CD4-positive, alpha-beta T cell treated with Interferon gamma for 1 hour (primary cell): ENCODE measurements around the gene DYSF.

Experiments
- DNase-seq: peaks from one replicate; pipeline ENCODE4 v3.0.0-alpha.2; 2020

The DYSF gene

DNA sequence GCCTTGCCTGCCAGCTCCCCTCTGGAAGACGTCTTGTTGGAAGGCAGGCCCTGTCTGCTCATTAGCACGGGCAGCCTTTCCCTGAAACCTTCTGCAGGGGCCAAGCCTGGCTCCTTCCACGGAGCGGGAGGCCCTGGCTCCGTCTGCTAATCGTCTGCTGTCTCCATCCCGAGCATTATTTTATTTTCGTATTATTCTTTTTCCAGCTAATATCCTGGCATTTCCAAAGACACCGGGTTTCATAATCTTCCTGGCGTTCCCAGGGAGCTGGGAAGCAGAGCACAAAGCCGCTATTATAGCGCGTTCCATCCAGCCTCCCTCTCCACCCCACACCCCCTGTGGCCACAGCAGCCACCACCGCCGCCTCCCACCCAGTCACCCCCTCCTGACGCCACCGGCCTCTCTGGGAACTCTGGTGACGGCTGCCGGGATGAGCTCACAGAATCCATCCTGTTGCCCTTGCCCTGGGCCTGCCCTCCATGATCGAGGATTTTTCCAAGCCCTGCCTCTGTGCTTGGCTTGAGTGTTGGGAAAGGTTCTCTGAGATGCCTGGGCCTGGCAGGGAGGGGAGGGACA, 125.5 kb downstream of the DYSF start:
- no peak for DNase-seq

DNA sequence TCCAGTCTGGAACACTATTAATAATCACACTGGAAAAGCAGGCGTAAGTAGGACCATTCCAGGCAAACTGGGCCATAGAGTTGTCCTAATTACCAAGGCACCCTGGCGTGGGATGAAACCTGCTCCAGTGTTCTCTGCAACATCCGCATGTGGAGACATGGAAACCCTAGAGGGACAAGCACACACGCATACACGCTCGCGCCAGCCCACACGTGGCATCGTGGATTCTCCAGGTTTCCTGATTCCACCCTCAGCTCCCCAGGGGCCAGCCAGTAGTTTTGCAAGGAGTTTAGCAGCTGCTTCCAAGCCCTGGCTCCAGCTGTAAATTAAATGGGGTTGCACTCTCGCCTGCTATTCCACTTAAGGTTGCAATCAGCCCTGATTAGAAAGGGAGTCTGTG, 127.7 kb downstream of the DYSF start:
- no peak for DNase-seq

- DNase-seq, result no peak
These were observed 130.5 kb downstream of the DYSF start for GRCh38 chr2:71583876-71584275.

DNA sequence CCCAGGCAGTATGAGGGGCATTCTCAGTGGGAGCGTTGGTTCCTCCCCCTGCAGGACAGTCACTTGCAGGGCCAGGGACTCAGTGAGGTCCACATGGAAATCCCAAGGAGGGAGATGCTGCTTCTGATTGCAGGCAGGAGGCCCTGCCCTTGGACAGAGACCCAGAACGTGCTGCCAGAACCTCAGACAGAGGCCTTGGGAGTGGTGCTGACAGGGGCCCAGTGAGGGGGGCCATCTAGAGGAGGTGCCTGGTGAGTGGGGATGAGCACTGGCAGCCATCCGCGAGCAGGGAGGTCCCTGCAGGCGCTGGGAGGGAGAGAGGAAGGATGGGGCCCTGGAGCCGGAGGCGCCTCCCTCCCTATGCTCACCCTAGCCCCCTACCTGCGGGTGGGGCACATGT, 133.1 kb downstream of the DYSF start:
- no peak for DNase-seq

GRCh38 chr2:71587509-71588073, 134.2 kb downstream of the DYSF start:
- no peak for DNase-seq

DNA sequence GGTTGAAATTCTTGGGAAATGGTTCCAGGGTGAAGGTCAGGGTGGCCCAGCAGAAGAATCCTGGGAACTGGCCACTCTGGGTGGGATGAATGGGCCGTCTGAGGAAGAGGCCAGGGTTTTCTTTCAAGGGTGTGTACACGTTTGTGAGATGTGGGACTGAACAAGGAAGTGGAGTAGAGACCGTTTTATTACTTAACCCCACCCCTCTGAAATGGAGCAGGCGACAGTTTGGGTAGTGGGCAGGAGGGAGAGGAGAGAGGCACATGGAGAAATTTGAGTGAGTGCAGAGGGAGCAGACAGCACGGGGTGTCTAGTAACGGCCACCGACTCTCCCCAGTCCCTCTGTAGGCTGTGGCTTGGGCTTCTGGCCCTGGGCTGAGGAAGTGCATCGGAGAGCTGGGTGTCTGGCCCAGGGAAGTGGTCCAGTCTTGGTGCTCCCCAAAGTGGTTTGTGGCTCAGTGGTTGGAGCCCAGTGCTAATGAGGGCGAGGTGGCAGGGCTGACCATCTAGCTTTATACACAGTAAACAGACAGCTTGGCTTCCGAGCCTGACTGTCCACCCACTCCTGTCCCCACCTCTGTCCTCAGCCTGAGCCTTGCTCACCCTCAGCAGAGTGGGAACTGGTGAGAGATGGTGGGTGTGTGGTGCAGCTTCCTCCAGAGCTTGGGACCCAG, 135.3 kb downstream of the DYSF start:
- DNase-seq, result no peak

DNA sequence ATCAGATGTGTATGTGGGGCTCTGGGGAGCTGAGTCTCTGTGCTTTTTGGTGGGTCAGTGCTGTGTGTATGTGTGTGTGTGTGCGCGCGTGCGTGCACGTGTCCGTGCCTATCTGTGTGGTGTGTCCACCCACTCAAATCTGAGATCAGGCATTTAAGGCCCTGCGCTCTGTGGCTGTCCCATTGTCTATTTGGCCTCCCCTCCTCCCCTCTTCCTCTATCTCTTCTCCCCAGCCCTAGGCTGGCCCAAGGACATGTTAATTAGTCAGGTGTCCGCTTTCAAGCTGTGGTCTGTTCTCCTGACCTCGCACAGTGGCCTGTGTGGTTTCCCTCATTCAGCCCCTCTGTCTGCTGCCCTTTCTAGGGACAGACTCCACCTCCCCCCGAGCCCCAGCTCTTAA, 136.4 kb downstream of the DYSF start:
- DNase-seq, result no peak

DNA sequence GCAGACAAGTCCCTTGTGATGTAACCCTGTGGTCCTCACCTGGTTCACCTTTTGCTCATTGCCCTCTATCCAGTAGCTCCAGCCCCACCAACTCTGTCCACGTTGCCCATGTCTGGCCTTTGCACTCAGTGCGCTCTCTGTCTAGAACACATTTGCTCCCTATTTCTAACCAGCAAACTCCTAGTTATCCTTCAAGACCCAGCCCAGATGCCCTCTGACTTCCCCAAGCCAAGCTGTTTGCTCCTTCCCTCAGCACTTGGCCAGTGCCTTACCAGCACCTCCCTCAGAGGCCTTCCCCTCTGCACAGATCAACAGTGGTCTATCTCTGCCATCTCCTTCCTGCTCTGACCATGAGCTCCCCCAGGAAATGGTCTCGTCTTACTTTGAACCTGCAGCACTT, 137.7 kb downstream of the DYSF start:
- DNase-seq, result no peak

GRCh38 chr2:71592181-71592711, 138.9 kb downstream of the DYSF start:
- DNase-seq, result no peak

- no peak for DNase-seq
These were observed 142.2 kb downstream of the DYSF start for GRCh38 chr2:71595569-71595968.

DNA sequence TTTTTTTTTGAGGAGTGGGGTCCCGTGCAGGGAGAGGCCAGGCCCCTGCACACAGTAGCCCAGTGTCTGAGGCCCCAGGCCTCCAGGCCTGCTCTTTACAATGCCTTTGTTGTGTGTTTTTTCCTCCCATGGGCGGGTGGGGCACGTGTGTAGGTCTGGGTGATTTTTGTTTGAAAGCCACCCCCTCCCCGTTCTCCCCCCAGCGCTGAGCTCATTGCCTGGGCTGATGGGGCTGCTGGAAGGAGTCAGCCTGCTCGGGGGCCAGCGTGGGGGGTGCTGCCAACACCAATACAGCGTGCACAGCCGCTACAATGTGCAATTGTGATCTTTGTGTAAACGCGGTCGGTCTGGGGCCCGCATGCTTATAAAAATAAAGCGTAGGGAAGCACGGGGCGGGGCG, 142.7 kb downstream of the DYSF start:
- DNase-seq, result no peak

DNA sequence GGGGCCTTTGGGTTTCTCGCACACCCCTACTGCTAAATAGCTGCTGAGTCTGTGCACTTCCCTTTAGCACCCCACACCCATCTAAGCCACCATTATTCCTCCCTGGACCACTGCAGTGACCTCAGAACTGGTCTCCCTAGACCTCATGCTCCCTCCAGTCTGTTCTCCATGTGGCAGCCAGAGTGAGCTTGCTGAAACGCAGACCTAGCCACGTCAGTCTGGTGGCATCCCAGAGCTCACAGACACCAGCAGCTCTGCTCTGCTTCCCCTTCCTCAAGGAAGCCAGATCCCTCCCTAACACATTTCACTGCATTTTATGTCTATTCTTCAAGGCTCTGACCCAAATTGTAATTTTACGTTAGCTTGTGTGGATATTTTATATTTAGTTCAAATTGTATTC, 144.4 kb downstream of the DYSF start:
- no peak for DNase-seq

DNA sequence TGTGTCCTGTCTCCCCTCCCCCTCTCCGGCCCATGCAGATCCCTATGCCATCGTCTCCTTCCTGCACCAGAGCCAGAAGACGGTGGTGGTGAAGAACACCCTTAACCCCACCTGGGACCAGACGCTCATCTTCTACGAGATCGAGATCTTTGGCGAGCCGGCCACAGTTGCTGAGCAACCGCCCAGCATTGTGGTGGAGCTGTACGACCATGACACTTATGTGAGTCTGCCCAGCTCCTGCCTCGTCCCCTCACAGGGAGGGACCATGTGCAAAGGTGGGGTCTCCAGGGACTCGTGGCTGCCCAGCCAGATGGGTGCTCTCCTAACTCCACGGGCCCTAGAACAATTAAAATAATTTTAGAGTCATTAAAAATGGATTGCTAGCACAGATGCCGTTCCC, 145.2 kb downstream of the DYSF start:
- DNase-seq, result no peak

GRCh38 chr2:71599038-71599437, 145.7 kb downstream of the DYSF start:
- DNase-seq, result no peak

GRCh38 chr2:71599646-71600236, 146.4 kb downstream of the DYSF start:
- DNase-seq, result no peak

- no peak for DNase-seq
These were observed 147.2 kb downstream of the DYSF start for GRCh38 chr2:71600555-71600954.

DNA sequence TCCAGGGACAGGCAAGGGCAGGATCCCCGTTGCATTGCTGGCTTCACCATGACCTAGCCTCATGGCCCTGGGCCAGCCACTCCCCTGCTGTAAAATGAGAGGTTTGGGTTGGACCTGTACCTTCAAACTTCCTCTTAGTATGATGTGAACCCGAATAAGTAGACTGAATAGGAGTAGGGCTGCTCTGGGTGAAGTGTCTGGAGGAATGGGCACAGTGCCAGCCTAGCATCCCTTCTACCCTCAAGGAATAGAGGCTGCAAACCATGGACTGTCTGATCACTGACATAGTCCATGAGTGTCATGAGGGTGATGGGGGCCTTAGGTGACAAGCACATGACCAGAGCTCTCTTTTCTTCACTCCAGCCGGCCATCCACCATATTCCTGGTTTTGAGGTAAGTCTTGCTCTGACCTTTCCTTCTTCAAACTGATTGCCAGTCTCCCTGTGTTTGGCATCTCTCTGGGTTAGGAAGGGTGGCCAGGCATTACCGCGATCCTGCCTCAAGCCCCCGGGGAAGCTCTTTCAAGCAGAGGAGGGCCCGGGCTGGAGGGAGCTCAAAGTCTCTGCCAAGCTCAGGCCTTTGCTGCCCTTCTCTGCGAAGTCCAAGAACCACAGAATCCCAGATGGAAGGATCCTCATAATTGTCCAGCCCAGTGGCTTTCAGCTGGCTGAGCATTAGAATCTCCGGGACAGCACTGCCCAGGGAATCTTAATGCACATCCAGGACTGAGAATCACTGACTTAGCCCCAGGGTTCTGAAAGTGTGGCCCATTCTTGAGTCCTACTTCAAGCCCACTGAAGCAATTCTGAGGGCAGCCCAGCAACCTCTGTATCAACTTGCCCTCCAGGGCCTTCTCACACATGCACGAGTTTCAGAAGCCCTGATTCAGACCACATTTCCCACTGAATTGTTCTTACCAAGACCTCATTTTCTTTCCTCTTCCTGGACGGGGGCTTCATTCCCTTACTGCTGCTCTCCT, 148.1 kb downstream of the DYSF start:
- no peak for DNase-seq

- DNase-seq, result no peak
These were observed 148.7 kb downstream of the DYSF start for GRCh38 chr2:71602115-71602495.

- no peak for DNase-seq
These were observed 149.2 kb downstream of the DYSF start for GRCh38 chr2:71602581-71602980.

DNA sequence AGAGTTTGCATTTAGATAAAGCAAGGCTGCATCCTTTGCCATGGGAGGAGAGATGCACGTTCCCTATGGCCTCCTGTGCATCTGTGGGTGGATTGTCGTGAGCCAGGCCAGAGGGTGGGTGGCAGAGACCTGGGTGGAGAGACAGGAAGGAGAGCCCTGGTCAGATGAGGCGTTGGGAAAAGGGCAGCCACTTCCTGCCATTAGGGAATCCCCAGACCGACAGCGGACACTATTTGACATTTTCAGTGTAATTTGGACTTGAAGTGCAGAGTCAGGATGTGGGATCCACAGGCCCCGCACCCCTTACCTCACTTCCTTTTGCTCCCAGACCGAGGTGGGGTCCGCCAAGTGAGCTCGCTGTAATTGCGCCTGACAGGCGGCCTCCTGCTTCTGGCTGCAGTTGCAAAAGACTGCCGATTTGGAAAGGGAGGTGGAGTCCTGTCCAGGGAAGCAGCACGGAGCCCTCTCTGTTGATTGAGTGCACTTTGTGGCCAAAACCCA, 150.0 kb downstream of the DYSF start:
- no peak for DNase-seq

- no peak for DNase-seq
These were observed 150.7 kb downstream of the DYSF start for GRCh38 chr2:71603851-71604725.

DNA sequence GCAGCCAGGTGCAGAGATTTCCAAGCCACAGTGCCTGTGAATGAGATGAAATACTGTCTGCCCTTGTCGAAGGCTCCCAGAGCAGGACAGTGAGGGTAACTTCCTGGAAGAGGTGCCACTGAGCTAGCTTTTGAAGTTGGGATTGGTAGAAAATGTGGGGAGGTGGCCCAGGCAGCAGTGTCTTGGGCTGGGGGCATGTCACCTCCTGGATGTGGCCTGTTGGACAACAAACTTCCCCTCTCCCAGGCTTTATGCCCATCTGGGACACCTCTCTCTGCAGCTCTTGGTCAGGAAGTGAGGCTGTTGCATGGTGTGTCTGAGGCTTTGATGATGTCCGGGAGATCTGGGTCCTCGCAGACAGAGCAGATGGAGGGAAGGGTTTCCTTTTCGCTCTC, 151.4 kb downstream of the DYSF start:
- no peak for DNase-seq
